HEK293 (cell line): ENCODE results near the gene COL12A1.

ENCODE experiments used
- CTCF ChIA-PET: fragments of 350-600 bp; formaldehyde crosslinking; extraction: SDS; loops from one replicate; lab custom pipeline; 2021; ENCODE audit warnings: antibody characterized with exemption; lab: Yijun Ruan, JAX
- POLR2A ChIA-PET: fragments of 300-600 bp; formaldehyde crosslinking; extraction: SDS; loops from one replicate; lab custom pipeline; 2020; ENCODE audit warnings: antibody characterized with exemption, inconsistent platforms; lab: Yijun Ruan, JAX
- H3K27ac ChIP-seq: fragments of 200-500 bp; sonication (Bioruptor generic); 2 replicates; pipeline ENCODE4 v1.5.1; 2014; ENCODE audit warnings: low read depth, low read length, control low read depth, inconsistent platforms; ENCODE audit errors: extremely low read depth
- H3K36me3 ChIP-seq, 2 experiments: fragments of 200-500 bp in 1 of 2; sonication (Bioruptor generic) in 1 of 2; 1 replicate in 1 of 2; 2 replicates in 1 of 2; pipeline ENCODE4 v1.5.1; 2014 to 2017; ENCODE audit warnings: inconsistent platforms in 2 of 2, low read length in 2 of 2; ENCODE audit not compliant: control insufficient read depth in 2 of 2, insufficient read depth in 1 of 2
- H3K4me1 ChIP-seq: fragments of 200-500 bp; sonication (Bioruptor generic); 2 replicates; pipeline ENCODE4 v1.5.1; 2014; ENCODE audit warnings: mild to moderate bottlenecking, low read length, inconsistent platforms; ENCODE audit not compliant: control insufficient read depth, insufficient read depth
- H3K4me3 ChIP-seq: 2 replicates; pipeline ENCODE4 v1.5.1; 2011; ENCODE audit warnings: low read depth, mild to moderate bottlenecking, control low read depth, low read length, moderate library complexity
- H3K9me3 ChIP-seq: fragments of 200-500 bp; sonication (Bioruptor generic); 2 replicates; pipeline ENCODE4 v1.5.1; 2014; ENCODE audit warnings: low read depth, low read length, inconsistent platforms; ENCODE audit not compliant: control insufficient read depth, insufficient read depth
- HIC1 ChIP-seq: fragments of 450-650 bp; formaldehyde crosslinking; IDR thresholded peaks from 2 replicates; pipeline ENCODE4 v1.5.1; 2016; ENCODE audit warnings: missing biosample characterization, missing genetic modification characterization
- KLF1 ChIP-seq: fragments of 450-650 bp; formaldehyde crosslinking; IDR thresholded peaks from 2 replicates; pipeline ENCODE4 v1.5.1; 2016; ENCODE audit warnings: missing biosample characterization, missing genetic modification characterization
- MEIS1 ChIP-seq: sonication (generic); formaldehyde crosslinking; IDR thresholded peaks from 2 replicates; pipeline ENCODE4 v1.8.1; 2022; ENCODE audit warnings: missing genetic modification reagents, mild to moderate bottlenecking, borderline replicate concordance
- YY2 ChIP-seq: fragments of 450-650 bp; formaldehyde crosslinking; IDR thresholded peaks from 2 replicates; pipeline ENCODE4 v1.5.1; 2016; ENCODE audit warnings: missing biosample characterization, missing genetic modification characterization
- ZNF26 ChIP-seq: fragments of 450-650 bp; formaldehyde crosslinking; IDR thresholded peaks from 2 replicates; pipeline ENCODE4 v1.5.1; 2016; ENCODE audit warnings: missing biosample characterization, missing genetic modification characterization
- ZNF311 ChIP-seq: fragments of 450-650 bp; formaldehyde crosslinking; IDR thresholded peaks from 2 replicates; pipeline ENCODE4 v1.5.1; 2017; ENCODE audit warnings: missing biosample characterization, missing genetic modification characterization, borderline replicate concordance
- ZNF37A ChIP-seq: fragments of 450-650 bp; IDR thresholded peaks from 2 replicates; pipeline ENCODE4 v1.5.1; 2018; ENCODE audit warnings: missing biosample characterization, missing genetic modification characterization
- ZNF513 ChIP-seq: fragments of 450-650 bp; IDR thresholded peaks from 2 replicates; pipeline ENCODE4 v1.5.1; 2018; ENCODE audit warnings: missing biosample characterization, missing genetic modification characterization
- ZNF514 ChIP-seq: fragments of 450-650 bp; formaldehyde crosslinking; IDR thresholded peaks from 2 replicates; pipeline ENCODE4 v1.5.1; 2016; ENCODE audit warnings: missing biosample characterization, missing genetic modification characterization
- ZNF548 ChIP-seq: fragments of 450-650 bp; formaldehyde crosslinking; IDR thresholded peaks from 2 replicates; pipeline ENCODE4 v1.5.1; 2016; ENCODE audit warnings: missing biosample characterization, missing genetic modification characterization
- ZNF624 ChIP-seq: fragments of 450-650 bp; formaldehyde crosslinking; IDR thresholded peaks from 2 replicates; pipeline ENCODE4 v1.5.1; 2017; ENCODE audit warnings: missing biosample characterization, missing genetic modification characterization
- ZNF658 ChIP-seq: fragments of 450-650 bp; formaldehyde crosslinking; IDR thresholded peaks from 2 replicates; pipeline ENCODE4; 2016; ENCODE audit warnings: missing biosample characterization, missing genetic modification characterization
- ZNF692 ChIP-seq: fragments of 450-650 bp; formaldehyde crosslinking; IDR thresholded peaks from 2 replicates; pipeline ENCODE4 v1.5.1; 2016; ENCODE audit warnings: missing biosample characterization, missing genetic modification characterization
- ZNF707 ChIP-seq: fragments of 450-650 bp; formaldehyde crosslinking; IDR thresholded peaks from 2 replicates; pipeline ENCODE4 v1.5.1; 2016; ENCODE audit warnings: missing biosample characterization, missing genetic modification characterization
- ZNF837 ChIP-seq: fragments of 450-650 bp; formaldehyde crosslinking; IDR thresholded peaks from 2 replicates; pipeline ENCODE4 v1.5.1; 2016; ENCODE audit warnings: missing biosample characterization, missing genetic modification characterization
- ZSCAN4 ChIP-seq: fragments of 450-650 bp; formaldehyde crosslinking; IDR thresholded peaks from 2 replicates; pipeline ENCODE4 v1.5.1; 2017; ENCODE audit warnings: missing biosample characterization, missing genetic modification characterization

The COL12A1 gene

GRCh38 chr6:75114195-75114594 is 91.7 kb downstream of the COL12A1 start:
- H3K27ac ChIP-seq: no peak overlapping the region
- no peak overlapping the region for H3K4me3 ChIP-seq
- H3K4me1 ChIP-seq: no peaks in the 10 kb centered on the region
- no peaks in the 10 kb centered on the region for H3K9me3 ChIP-seq
- ChIA-PET POLR2A (interaction anchor here (1.4 kb wide), 1 partner anchor 11 kb away, joined by 5 read pairs; no protein-coding TSS in a partner anchor), CTCF (interaction anchor here (2.7 kb wide), 1 partner anchor 97 kb away, joined by 13 read pairs; no protein-coding TSS in a partner anchor)
- TF ChIP-seq KLF1 (tag by site-specific recombination) (no peak), ZNF837 (no peak), ZNF692 (tag by site-specific recombination) (no peak), ZNF624 (tag by site-specific recombination) (no peak), ZNF514 (tag by site-specific recombination) (no peak), ZNF707 (no peak)
- H3K36me3 ChIP-seq: no peaks in the 10 kb centered on the region

- H3K9me3 ChIP-seq: no peaks in the 10 kb centered on the region
- ChIA-PET POLR2A (no interaction called here), CTCF (no interaction called here)
- H3K4me1 ChIP-seq: no peaks in the 10 kb centered on the region
- TF ChIP-seq HIC1 (tag by site-specific recombination) (no peak), ZNF26 (tag by site-specific recombination) (no peak), ZNF513 (no peak), ZNF548 (tag by site-specific recombination) (no peak), MEIS1 (CRISPR knock-in tag) (no peak), ZNF658 (tag by site-specific recombination) (no peak), YY2 (tag by site-specific recombination) (no peak), ZSCAN4 (tag by site-specific recombination) (no peak), ZNF37A (tag by site-specific recombination) (no peak), ZNF311 (no peak), ZNF514 (tag by site-specific recombination) (no peak)
- H3K4me3 ChIP-seq: no peak overlapping the region
- no peak overlapping the region for H3K27ac ChIP-seq
- no peaks in the 10 kb centered on the region for H3K36me3 ChIP-seq
Observed at GRCh38 chr6:75113446-75113845, 92.4 kb downstream of the COL12A1 start.
